ENCODE data around the gene RYR2.

DNA sequence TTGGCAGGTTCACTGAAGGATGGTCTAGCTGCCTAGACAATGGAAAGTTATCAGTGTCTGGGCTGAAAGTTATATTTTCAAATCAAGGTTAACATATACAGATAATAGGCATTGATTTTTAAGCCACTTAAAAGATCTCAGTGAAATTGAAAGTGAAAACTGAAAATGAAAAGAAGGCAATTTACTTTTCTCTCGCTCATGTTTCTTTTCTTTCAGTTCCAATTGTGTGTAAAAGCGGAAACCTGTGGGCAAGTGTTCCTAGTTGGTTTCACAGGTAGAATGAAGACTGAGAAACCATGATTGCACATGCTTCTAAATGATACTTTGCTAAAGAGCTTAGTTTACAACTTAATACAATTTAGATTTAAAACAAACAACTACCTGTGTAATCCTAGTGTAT is 465.0 kb downstream of the RYR2 start:
- TF ChIP-seq POLR2A (IDR thresholded peaks at IDR 0.05; ENCODE audit: control extremely low read depth in 1 of 2, low read depth in 2 of 2, low read length in 2 of 2), result no peak
- TF ChIP-seq CHD2 (IDR thresholded peaks at IDR 0.05; ENCODE audit: low read length), result no peak
- TF ChIP-seq KDM5A (IDR thresholded peaks at IDR 0.05; ENCODE audit: low read length), result no peak
- TF ChIP-seq MAFK (IDR thresholded peaks at IDR 0.05; ENCODE audit: low read depth, low read length), result no peak
- TF ChIP-seq, protein P1, sequence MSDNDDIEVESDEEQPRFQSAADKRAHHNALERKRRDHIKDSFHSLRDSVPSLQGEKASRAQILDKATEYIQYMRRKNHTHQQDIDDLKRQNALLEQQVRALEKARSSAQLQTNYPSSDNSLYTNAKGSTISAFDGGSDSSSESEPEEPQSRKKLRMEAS (IDR thresholded peaks at IDR 0.05), result no peak
- TF ChIP-seq CHD1 (IDR thresholded peaks at IDR 0.05; ENCODE audit: low read depth, low read length), result no peak
- TF ChIP-seq, protein P2, sequence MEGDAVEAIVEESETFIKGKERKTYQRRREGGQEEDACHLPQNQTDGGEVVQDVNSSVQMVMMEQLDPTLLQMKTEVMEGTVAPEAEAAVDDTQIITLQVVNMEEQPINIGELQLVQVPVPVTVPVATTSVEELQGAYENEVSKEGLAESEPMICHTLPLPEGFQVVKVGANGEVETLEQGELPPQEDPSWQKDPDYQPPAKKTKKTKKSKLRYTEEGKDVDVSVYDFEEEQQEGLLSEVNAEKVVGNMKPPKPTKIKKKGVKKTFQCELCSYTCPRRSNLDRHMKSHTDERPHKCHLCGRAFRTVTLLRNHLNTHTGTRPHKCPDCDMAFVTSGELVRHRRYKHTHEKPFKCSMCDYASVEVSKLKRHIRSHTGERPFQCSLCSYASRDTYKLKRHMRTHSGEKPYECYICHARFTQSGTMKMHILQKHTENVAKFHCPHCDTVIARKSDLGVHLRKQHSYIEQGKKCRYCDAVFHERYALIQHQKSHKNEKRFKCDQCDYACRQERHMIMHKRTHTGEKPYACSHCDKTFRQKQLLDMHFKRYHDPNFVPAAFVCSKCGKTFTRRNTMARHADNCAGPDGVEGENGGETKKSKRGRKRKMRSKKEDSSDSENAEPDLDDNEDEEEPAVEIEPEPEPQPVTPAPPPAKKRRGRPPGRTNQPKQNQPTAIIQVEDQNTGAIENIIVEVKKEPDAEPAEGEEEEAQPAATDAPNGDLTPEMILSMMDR (IDR thresholded peaks at IDR 0.05; ENCODE audit: control extremely low read depth in 1 of 3, insufficient read depth in 1 of 3, low read depth in 1 of 3, low read length in 3 of 3), result no peak
- no peak for TF ChIP-seq KDM1A (IDR thresholded peaks at IDR 0.05; ENCODE audit: borderline replicate concordance, low read length)
